Liver (tissue), 9 donors: ENCODE results near the gene DRAP1. TPM values are rescaled to one million over a fixed set of nuclear protein-coding genes. Genes with fewer than 3 reads are reported as not detected.

ENCODE experiments used
- DNase-seq: peaks from one replicate; pipeline ENCODE4 v3.0.0-alpha.2; 2017; ENCODE audit warnings: low spot score
- H3K27ac ChIP-seq, 2 donors: one replicate each; pipeline ENCODE4 v1.7.0; 2013; ENCODE audit warnings: inconsistent platforms in 2 of 2, low read length in 2 of 2, control low read depth in 1 of 2, low read depth in 1 of 2, mild to moderate bottlenecking in 1 of 2
- H3K27me3 ChIP-seq, 4 donors: one replicate each; pipeline versions ENCODE4 v1.6.1 to v1.7.0; 2013; ENCODE audit warnings: low read length in 3 of 4, inconsistent platforms in 1 of 4, mild to moderate bottlenecking in 1 of 4, moderate library complexity in 1 of 4; ENCODE audit not compliant: control insufficient read depth in 4 of 4, insufficient read depth in 4 of 4
- H3K36me3 ChIP-seq, 4 donors: one replicate each; pipeline versions ENCODE4 v1.6.1 to v1.7.0; 2013; ENCODE audit warnings: low read length in 3 of 4, mild to moderate bottlenecking in 3 of 4, low read depth in 1 of 4, moderate library complexity in 1 of 4; ENCODE audit not compliant: control insufficient read depth in 4 of 4, insufficient read depth in 3 of 4
- H3K4me1 ChIP-seq, 4 donors: one replicate each; pipeline versions ENCODE4 v1.6.1 to v1.7.0; 2013; ENCODE audit warnings: low read length in 3 of 4, mild to moderate bottlenecking in 3 of 4, moderate library complexity in 1 of 4; ENCODE audit not compliant: control insufficient read depth in 4 of 4, insufficient read depth in 4 of 4
- H3K4me3 ChIP-seq, 3 donors: one replicate each; pipeline versions ENCODE4 v1.6.1 to v1.7.0; 2013; ENCODE audit warnings: low read length in 3 of 3, control low read depth in 1 of 3, low read depth in 1 of 3, mild to moderate bottlenecking in 1 of 3
- H3K9ac ChIP-seq, 2 donors: one replicate each; pipeline ENCODE4 v1.7.0; 2013; ENCODE audit warnings: low read length in 2 of 2, mild to moderate bottlenecking in 2 of 2, moderate library complexity in 2 of 2, control low read depth in 1 of 2, low read depth in 1 of 2
- H3K9me3 ChIP-seq, 4 donors: one replicate each; pipeline versions ENCODE4 v1.6.1 to v1.7.0; 2013; ENCODE audit warnings: low read length in 3 of 4; ENCODE audit not compliant: control insufficient read depth in 4 of 4
- ATF3 ChIP-seq: IDR thresholded peaks from 2 replicates; pipeline ENCODE4 v1.6.1; 2016; ENCODE audit warnings: antibody characterized with exemption
- EGR1 ChIP-seq, 2 donors: IDR thresholded peaks; 2 replicates each; pipeline ENCODE4 v1.6.1; 2016 to 2018; ENCODE audit warnings: antibody characterized with exemption in 2 of 2, low read depth in 2 of 2
- FOXA1 ChIP-seq: IDR thresholded peaks from 2 replicates; pipeline ENCODE4 v1.6.1; 2016; ENCODE audit warnings: antibody characterized with exemption
- GABPA ChIP-seq, 2 donors: IDR thresholded peaks in 1 of 2; conservative IDR thresholded peaks in 1 of 2; 2 replicates each; pipeline ENCODE4 v1.6.1; 2016; ENCODE audit warnings: antibody characterized with exemption in 2 of 2, mild to moderate bottlenecking in 1 of 2, moderate library complexity in 1 of 2
- HNF4A ChIP-seq, 2 donors: conservative IDR thresholded peaks; 2 replicates each; pipeline ENCODE4 v1.6.1; 2016; ENCODE audit warnings: antibody characterized with exemption in 2 of 2, mild to moderate bottlenecking in 2 of 2
- HNF4G ChIP-seq: IDR thresholded peaks from 2 replicates; pipeline ENCODE4 v1.6.1; 2016; ENCODE audit warnings: antibody characterized with exemption
- JUND ChIP-seq, 2 donors: IDR thresholded peaks; 2 replicates each; pipeline ENCODE4 v1.6.1; 2016; ENCODE audit warnings: antibody characterized with exemption in 2 of 2
- NR2F2 ChIP-seq: IDR thresholded peaks from 2 replicates; pipeline ENCODE4 v1.6.1; 2016; ENCODE audit warnings: antibody characterized with exemption
- RAD21 ChIP-seq, 2 donors: IDR thresholded peaks; 2 replicates each; pipeline ENCODE4 v1.6.1; 2016; ENCODE audit warnings: antibody characterized with exemption in 2 of 2, mild to moderate bottlenecking in 2 of 2
- SP1 ChIP-seq: IDR thresholded peaks from 2 replicates; pipeline ENCODE4 v1.6.1; 2018; ENCODE audit warnings: antibody characterized with exemption, mild to moderate bottlenecking
- YY1 ChIP-seq: IDR thresholded peaks from 2 replicates; pipeline ENCODE4 v1.6.1; 2016; ENCODE audit warnings: antibody characterized with exemption, mild to moderate bottlenecking
- ZBTB33 ChIP-seq: IDR thresholded peaks from 2 replicates; pipeline ENCODE4 v1.6.1; 2016; ENCODE audit warnings: antibody characterized with exemption
- WGBS: extraction: QIAGEN DNeasy Blood & Tissue Kit; methylation state at CpG from one replicate; pipeline ENCODE4 v1.1.7; 2013; 5-methylcytosine and 5-hydroxymethylcytosine counted together
- polyA plus RNA-seq, 2 donors: library from polyadenylated mRNA; stranded (reverse) in 1 of 2; unstranded in 1 of 2; fragments of 200-250 nt in 1 of 2; fragments of >200 nt in 1 of 2; fragmentation: Nextera tagmentation in 1 of 2; extraction: Ambion mirVana in 1 of 2; gene quantifications; one replicate each; pipeline versions ENCODE4 v1.2.1 to v1.2.3, GENCODE V29; 2013 to 2015
- total RNA-seq, 2 donors: library from RNA; depleted of rRNA; stranded (reverse); fragments of >200 nt; gene quantifications; one replicate each; pipeline ENCODE4 v1.2.3, GENCODE V29; 2014
- TF ChIP-seq, protein P1 (sequence below): IDR thresholded peaks from 2 replicates; pipeline ENCODE4 v1.6.1; 2016; ENCODE audit warnings: antibody characterized with exemption
- TF ChIP-seq, protein P2 (sequence below): fragments of 150-350 bp; IDR thresholded peaks from 2 replicates; pipeline ENCODE4 v1.5.1; 2017; ENCODE audit warnings: improper control_type of control experiment, low read depth, low read length; ENCODE audit not compliant: missing input control
- donor health status: healthy.
- donor health status: healthy.
- donor health status: healthy.
- donor health status: healthy.
- donor health status: healthy.

Gene DRAP1
- total and polyA plus RNA-seq, 4 donors: 18.1 to 57.3 (median 42.3) TPM

- H3K4me3 ChIP-seq: peak overlapping the region in 1 of 3 donors; percentile 44
- WGBS: 25% methylated on average over 28 of the region's 28 CpGs
- no peak for TF ChIP-seq HNF4A (conservative IDR thresholded peaks at IDR 0.05)
- no peak for TF ChIP-seq EGR1 (IDR thresholded peaks at IDR 0.05; ENCODE audit: low read depth in 2 of 2)
- TF ChIP-seq, protein P1, sequence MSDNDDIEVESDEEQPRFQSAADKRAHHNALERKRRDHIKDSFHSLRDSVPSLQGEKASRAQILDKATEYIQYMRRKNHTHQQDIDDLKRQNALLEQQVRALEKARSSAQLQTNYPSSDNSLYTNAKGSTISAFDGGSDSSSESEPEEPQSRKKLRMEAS: no peak
- TF ChIP-seq ZBTB33: no peak
- TF ChIP-seq HNF4G: no peak
- no peak for TF ChIP-seq NR2F2
- TF ChIP-seq GABPA (IDR thresholded peaks at IDR 0.05 in 1 of 2, conservative IDR thresholded peaks at IDR 0.05 in 1 of 2): no peak
- no peak for TF ChIP-seq ATF3
- no peak for TF ChIP-seq SP1
- TF ChIP-seq YY1: no peak
- TF ChIP-seq RAD21 (IDR thresholded peaks at IDR 0.05): no peak
- no peak overlapping the region for H3K9ac ChIP-seq
- H3K27ac ChIP-seq: no peak overlapping the region
- H3K4me1 ChIP-seq: peaks cover 0 to 16% (median 10%) of the 10 kb centered on the region in 4 donors
- H3K27me3 ChIP-seq: no peaks in the 10 kb centered on the region
- no peaks in the 10 kb centered on the region for H3K9me3 ChIP-seq
- peaks cover 0 to 1% (median 0%) of the 10 kb centered on the region in 4 donors for H3K36me3 ChIP-seq
- DNase-seq: no peak
Measured at GRCh38 chr11:65898656-65899355, 20.4 kb upstream of the DRAP1 start.

DNA sequence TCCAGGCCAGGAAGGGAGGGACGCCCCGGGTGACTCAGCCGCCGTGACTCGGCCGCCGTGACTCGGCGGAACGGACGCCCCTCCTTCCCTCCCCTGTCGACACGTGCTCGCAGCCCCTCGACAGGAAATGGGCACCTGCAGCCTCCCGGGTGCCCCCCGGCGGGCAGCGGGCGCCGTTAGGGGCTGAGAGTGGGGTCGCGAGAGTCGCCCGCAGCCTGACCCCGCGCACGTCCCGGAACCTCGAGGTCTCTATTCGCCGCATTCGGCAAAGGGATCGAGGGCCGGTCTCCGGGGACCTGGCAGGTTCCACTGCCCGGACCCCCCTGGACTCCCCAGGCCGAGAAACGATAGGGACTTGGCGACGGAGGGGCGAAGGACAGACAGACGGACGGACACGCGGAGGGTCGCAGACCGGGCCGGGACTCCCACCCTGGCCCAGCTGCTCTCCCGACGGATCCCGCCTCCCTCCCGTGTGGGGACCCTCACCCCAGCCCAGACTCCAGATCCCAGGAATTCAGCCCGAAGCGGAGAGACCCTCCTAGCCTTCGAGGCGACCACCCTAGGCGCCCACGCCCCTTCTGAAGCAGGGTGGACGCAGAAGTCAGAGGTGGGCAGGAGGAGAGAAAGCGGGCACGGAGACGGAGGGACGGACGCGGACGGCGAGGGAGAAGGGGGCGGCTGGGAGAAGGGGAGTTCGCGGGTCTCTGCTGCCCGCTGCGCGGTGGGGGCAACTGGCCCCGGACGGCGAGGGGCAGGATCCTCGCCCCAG lies 19.7 kb upstream of the DRAP1 start:
- no peak for DNase-seq
- Histone ChIP-seq H3K36me3 (peaks cover 0 to 1% (median 0%) of the 10 kb centered on the region in 4 donors), H3K4me3 (peak overlapping the region; percentile 1 to 47 (median 44)), H3K4me1 (peaks cover 0 to 16% (median 10%) of the 10 kb centered on the region in 4 donors), H3K9ac (peak overlapping the region in 1 of 2 donors; percentile 50), H3K9me3 (no peaks in the 10 kb centered on the region), H3K27me3 (no peaks in the 10 kb centered on the region), H3K27ac (no peak overlapping the region)
- TF ChIP-seq HNF4A (conservative IDR thresholded peaks at IDR 0.05) (no peak), ZBTB33 (no peak), FOXA1 (no peak), JUND (IDR thresholded peaks at IDR 0.05) (no peak), NR2F2 (no peak), YY1 (no peak), HNF4G (no peak)
- TF ChIP-seq, protein P2, sequence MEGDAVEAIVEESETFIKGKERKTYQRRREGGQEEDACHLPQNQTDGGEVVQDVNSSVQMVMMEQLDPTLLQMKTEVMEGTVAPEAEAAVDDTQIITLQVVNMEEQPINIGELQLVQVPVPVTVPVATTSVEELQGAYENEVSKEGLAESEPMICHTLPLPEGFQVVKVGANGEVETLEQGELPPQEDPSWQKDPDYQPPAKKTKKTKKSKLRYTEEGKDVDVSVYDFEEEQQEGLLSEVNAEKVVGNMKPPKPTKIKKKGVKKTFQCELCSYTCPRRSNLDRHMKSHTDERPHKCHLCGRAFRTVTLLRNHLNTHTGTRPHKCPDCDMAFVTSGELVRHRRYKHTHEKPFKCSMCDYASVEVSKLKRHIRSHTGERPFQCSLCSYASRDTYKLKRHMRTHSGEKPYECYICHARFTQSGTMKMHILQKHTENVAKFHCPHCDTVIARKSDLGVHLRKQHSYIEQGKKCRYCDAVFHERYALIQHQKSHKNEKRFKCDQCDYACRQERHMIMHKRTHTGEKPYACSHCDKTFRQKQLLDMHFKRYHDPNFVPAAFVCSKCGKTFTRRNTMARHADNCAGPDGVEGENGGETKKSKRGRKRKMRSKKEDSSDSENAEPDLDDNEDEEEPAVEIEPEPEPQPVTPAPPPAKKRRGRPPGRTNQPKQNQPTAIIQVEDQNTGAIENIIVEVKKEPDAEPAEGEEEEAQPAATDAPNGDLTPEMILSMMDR: no peak
- TF ChIP-seq, protein P1: no peak
- WGBS: 5% methylated on average over 78 of the region's 78 CpGs
